Muscle layer of duodenum (tissue), 2 donors: ENCODE data around the gene SDK1.

ENCODE experiments used
- H3K27ac ChIP-seq: one replicate; pipeline ENCODE4 v1.7.0; 2013; ENCODE audit warnings: mild to moderate bottlenecking, low read length
- H3K27me3 ChIP-seq: one replicate; pipeline ENCODE4 v1.7.0; 2013; ENCODE audit warnings: low read depth, mild to moderate bottlenecking, control low read depth, low read length
- H3K36me3 ChIP-seq, 2 donors: one replicate each; pipeline ENCODE4 v1.7.0; 2013; ENCODE audit warnings: low read length in 2 of 2, control low read depth in 1 of 2, mild to moderate bottlenecking in 1 of 2; ENCODE audit not compliant: insufficient read depth in 2 of 2, control insufficient read depth in 1 of 2
- H3K4me1 ChIP-seq, 2 donors: one replicate each; pipeline ENCODE4 v1.7.0; 2013; ENCODE audit warnings: low read length in 2 of 2, mild to moderate bottlenecking in 2 of 2, control low read depth in 1 of 2, moderate library complexity in 1 of 2; ENCODE audit not compliant: insufficient read depth in 2 of 2, control insufficient read depth in 1 of 2
- H3K4me3 ChIP-seq, 2 donors: one replicate each; pipeline ENCODE4 v1.7.0; 2013; ENCODE audit warnings: low read length in 2 of 2, low read depth in 1 of 2, mild to moderate bottlenecking in 1 of 2
- H3K9me3 ChIP-seq, 2 donors: one replicate each; pipeline ENCODE4 v1.7.0; 2013; ENCODE audit warnings: low read length in 2 of 2, control low read depth in 1 of 2, mild to moderate bottlenecking in 1 of 2; ENCODE audit not compliant: control insufficient read depth in 1 of 2
- donor health status: healthy.

Gene SDK1

DNA sequence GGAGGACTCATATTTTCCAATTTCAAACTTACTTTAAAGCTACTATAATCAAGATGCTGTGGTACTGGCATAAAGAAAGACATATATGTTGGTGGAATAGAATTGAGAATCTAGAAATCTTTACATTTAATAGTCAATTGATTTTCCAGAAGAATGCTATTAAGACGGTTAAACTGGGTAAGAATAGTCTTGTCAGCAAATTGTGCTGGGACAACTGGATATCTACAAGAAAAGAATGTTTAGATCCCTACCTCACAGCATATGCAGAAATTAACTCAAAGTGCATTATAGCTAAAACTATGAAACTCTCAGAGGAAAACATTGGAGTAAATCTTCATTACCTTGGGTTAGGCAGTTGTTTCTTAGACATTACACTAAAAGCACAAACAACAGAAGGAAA lies 203.3 kb downstream of the SDK1 start:
- Histone ChIP-seq H3K27me3 (no peaks in the 10 kb centered on the region), H3K36me3 (no peaks in the 10 kb centered on the region), H3K4me1 (no peaks in the 10 kb centered on the region), H3K27ac (no peak overlapping the region), H3K9me3 (peaks cover 0 to 20% of the 10 kb centered on the region in 2 donors), H3K4me3 (no peak overlapping the region)

DNA sequence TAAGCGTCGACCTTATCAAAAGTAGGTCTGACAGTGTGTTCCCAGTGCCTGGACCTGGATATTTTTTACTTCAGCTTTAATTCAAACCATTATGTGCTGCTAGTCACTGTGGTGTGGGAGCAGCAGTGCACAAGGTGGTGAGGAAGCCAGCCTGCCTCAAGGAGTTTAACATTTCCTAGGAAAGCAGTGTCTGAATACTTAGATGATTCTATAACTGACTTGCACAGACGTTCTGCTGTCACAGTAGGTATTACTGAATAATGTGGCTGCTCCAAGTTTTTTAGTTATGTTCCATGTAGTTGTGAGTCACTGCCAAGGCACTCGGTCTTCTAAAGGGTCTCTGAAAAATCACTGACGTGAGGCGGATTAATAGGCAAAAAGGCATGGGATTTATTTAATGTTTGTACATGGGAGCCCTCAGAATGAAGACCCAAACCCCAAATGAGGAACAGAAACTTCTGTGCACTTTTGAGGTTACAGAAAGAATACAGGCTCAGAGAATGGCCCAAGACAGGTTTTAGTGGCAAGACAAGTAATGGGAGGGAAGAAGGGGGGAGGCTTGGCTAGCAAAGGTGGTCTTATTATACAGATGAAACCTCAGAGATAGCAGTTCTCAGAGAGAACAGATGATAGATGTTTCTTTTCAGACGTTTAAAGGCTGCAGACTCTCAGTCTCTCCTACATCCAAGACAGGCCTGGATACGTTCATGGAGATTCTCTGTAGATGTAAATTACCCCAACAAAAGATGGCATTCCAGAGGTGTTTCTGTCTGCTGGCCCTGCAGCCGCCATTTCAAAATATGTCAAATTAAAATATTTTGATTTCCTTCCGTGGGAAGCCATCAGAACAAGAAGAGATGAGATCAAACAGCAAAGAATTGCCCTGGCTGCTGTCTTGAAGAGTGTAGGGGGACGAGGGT lies 209.3 kb downstream of the SDK1 start:
- Histone ChIP-seq H3K27me3 (no peaks in the 10 kb centered on the region), H3K27ac (no peak overlapping the region), H3K4me1 (no peaks in the 10 kb centered on the region), H3K4me3 (no peak overlapping the region), H3K9me3 (peaks cover 0 to 3% of the 10 kb centered on the region in 2 donors), H3K36me3 (no peaks in the 10 kb centered on the region)

DNA sequence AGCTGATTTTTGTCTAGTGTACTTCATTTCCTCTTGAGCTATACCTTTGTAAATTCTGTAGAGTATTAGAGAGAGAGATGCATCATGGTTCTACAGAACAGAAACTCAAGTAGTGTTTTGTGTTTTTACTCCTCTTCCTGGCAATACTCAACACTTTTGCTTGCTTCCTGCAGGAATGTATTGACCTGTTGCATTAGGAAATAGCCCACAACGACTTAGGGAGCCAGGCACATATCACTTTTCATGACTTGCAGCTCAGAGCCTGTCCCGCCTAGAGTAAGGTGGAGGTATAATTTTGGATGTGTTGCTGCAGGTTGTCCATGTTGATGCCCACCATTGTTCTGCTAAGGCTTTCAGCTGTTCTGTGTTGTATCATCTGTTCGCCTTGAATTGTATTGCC lies 216.3 kb downstream of the SDK1 start:
- Histone ChIP-seq H3K36me3 (no peaks in the 10 kb centered on the region), H3K4me3 (no peak overlapping the region), H3K27ac (no peak overlapping the region), H3K4me1 (no peaks in the 10 kb centered on the region), H3K9me3 (no peaks in the 10 kb centered on the region), H3K27me3 (no peaks in the 10 kb centered on the region)

DNA sequence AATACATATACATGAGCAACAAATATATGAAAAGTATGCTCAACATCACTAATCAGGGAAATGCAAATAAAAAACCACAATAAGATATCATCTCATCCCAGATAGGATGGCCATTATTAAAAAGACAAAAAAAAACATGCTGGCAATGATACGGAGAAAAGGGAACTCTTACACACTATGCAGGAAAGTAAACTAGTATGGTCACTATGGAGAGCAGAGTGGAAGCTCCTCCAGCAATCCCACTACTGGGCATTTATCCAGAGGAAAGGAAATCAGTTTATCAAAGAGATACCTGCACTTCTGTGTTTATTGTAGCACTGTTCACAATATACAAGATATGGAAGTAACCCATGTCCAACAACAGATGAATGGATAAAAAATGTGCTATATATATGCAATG lies 217.5 kb downstream of the SDK1 start:
- H3K27ac ChIP-seq, result no peak overlapping the region
- no peaks in the 10 kb centered on the region for H3K4me1 ChIP-seq
- H3K27me3 ChIP-seq, result no peaks in the 10 kb centered on the region

GRCh38 chr7:3520206-3520605 lies 219.2 kb downstream of the SDK1 start:
- Histone ChIP-seq H3K4me3 (no peak overlapping the region), H3K27ac (no peak overlapping the region), H3K36me3 (no peaks in the 10 kb centered on the region), H3K4me1 (no peaks in the 10 kb centered on the region), H3K9me3 (no peaks in the 10 kb centered on the region), H3K27me3 (no peaks in the 10 kb centered on the region)

More for the DNA sequence above, 217.5 kb downstream of the SDK1 start:
- H3K36me3 ChIP-seq, result no peaks in the 10 kb centered on the region
- no peak overlapping the region for H3K4me3 ChIP-seq
- H3K9me3 ChIP-seq, result no peaks in the 10 kb centered on the region

- no peaks in the 10 kb centered on the region for H3K36me3 ChIP-seq
- H3K27ac ChIP-seq, result no peak overlapping the region
- no peaks in the 10 kb centered on the region for H3K9me3 ChIP-seq
- H3K27me3 ChIP-seq, result no peaks in the 10 kb centered on the region
- no peak overlapping the region for H3K4me3 ChIP-seq
- H3K4me1 ChIP-seq, result no peaks in the 10 kb centered on the region
Measured at GRCh38 chr7:3527496-3528124, 226.6 kb downstream of the SDK1 start.

GRCh38 chr7:3533040-3533439 lies 232.0 kb downstream of the SDK1 start:
- Histone ChIP-seq H3K4me1 (no peaks in the 10 kb centered on the region), H3K27me3 (no peaks in the 10 kb centered on the region), H3K27ac (no peak overlapping the region), H3K9me3 (no peaks in the 10 kb centered on the region), H3K36me3 (no peaks in the 10 kb centered on the region), H3K4me3 (no peak overlapping the region)

DNA sequence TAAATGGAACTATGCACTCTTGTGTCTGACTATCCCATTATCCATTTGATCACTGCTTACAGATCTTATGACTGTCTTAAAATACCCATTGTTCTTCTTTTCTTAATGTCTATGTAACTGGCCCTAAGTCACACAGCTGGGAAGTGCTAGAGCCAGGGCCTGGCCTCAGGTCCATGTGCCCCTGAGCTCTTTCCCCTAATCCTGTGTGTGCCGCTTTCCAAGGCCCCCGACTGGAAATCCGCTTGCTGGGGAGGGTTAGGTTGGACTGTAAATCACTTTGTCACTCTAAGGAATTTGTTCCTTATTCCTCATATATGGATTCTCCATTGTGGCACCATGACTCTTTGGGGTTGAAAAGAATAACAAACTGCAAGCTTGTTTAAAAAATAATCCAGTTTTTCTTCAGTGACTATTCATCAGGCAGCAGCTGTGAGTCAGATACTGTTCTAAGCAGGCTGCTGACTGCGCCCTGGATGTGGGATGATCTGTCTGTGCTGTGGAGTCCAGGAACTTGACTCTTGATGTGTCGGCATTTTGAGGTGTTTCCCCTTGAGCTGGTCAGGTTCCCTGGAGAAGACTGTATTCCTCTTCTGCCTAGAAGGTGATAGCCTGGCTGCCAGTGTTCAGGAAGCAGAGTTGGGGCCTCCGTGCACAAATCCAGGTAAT lies 236.3 kb downstream of the SDK1 start:
- Histone ChIP-seq H3K36me3 (no peaks in the 10 kb centered on the region), H3K4me3 (no peak overlapping the region), H3K27ac (no peak overlapping the region), H3K27me3 (no peaks in the 10 kb centered on the region), H3K9me3 (no peaks in the 10 kb centered on the region), H3K4me1 (no peaks in the 10 kb centered on the region)

DNA sequence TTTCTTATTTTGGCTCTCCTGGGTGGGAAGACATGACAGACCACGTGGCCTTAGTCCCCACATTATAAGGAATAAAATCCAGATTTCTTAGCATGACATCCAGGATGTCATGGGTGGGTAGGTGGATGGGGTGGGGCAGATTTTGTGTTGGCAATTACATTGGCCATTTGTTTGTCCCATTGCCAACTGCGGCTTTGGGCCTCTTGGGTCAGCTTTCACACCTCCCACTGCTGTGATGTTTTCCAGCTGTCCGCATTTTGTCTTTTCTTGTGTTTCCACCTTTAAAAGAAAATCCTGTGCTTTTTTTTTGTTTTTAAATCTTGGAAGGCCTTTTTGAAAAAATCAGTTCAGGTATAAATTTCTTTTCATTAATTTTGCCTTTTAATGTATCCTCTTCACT lies 237.0 kb downstream of the SDK1 start:
- H3K27ac ChIP-seq, result no peak overlapping the region
- H3K4me1 ChIP-seq, result no peaks in the 10 kb centered on the region
- no peaks in the 10 kb centered on the region for H3K36me3 ChIP-seq
- H3K4me3 ChIP-seq, result no peak overlapping the region
- H3K9me3 ChIP-seq, result no peaks in the 10 kb centered on the region
- no peaks in the 10 kb centered on the region for H3K27me3 ChIP-seq

DNA sequence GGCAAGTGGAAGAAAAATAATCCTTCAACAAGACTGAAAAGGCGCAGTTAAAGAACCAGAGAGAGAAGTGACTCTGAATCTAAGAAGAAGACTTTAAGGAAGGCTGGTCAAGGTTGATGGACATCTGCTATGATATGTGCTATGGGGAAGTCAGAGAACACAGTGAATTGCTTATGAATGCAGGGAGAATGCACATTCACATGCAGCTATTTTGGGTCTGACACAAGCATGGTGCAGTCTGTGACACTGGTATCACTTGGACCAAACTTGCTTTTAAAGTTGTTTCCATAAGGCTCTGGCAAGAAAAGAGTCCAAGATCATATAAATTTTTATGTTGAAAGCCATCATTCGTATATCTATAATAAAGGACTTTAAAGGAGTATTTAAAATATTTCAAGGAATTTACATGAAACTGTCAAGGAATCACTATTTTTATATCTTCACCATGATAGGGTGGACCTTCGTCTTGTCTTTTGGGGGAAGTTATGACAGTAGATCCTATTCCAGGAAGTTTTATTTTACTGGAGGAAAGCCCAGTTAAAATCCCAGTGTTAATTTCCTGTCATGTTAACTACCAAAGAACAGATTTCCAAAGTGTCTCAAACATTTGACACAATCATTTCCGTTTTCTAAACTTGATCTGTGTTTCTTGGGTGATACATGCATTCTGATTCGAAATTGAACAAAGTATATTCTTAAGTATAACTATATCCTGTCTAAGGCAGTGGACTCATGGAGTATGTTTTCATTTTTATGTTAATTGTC lies 239.6 kb downstream of the SDK1 start:
- Histone ChIP-seq H3K4me1 (no peaks in the 10 kb centered on the region), H3K9me3 (no peaks in the 10 kb centered on the region), H3K36me3 (no peaks in the 10 kb centered on the region), H3K27ac (no peak overlapping the region), H3K27me3 (no peaks in the 10 kb centered on the region), H3K4me3 (no peak overlapping the region)

DNA sequence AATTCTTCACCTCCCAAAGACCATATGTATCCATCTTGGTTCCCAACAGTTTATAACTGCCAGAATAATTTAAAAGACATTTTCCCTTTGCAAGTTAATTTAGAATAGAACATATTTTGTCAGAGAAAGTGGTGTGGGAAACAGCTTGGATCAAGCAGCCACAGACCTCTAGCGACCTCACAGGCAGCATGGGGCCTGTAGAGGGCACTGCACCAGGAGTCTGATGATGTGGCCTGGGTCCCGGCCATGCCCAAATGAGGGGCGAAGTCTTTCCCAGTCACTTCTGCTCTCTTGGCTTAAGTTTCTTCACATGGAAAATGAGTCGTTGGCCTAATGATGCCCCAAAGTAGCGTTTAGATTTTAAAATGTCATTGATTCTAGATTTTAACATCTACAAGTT lies 243.2 kb downstream of the SDK1 start:
- Histone ChIP-seq H3K27me3 (no peaks in the 10 kb centered on the region), H3K4me1 (no peaks in the 10 kb centered on the region), H3K36me3 (no peaks in the 10 kb centered on the region), H3K27ac (no peak overlapping the region), H3K9me3 (no peaks in the 10 kb centered on the region), H3K4me3 (no peak overlapping the region)
